GM21528 (cell line): Measurements from ENCODE around the gene CEP83.

Experiments
- ATAC-seq: cut with Tn5 transposase; IDR thresholded peaks from one replicate; pipeline ENCODE4 v1.9.1; 2021; ENCODE audit warnings: mild to moderate bottlenecking, moderate library complexity; ENCODE audit not compliant: unreplicated experiment, low FRiP score

CEP83 gene

GRCh38 chr12:94273272-94273671 lies 186.4 kb downstream of the CEP83 start:
- ATAC-seq: no peak

GRCh38 chr12:94272280-94272679 lies 187.4 kb downstream of the CEP83 start:
- ATAC-seq: no peak

GRCh38 chr12:94271351-94271750 lies 188.3 kb downstream of the CEP83 start:
- ATAC-seq: no peak

GRCh38 chr12:94269316-94269999 lies 190.2 kb downstream of the CEP83 start:
- ATAC-seq: no peak

- ATAC-seq: no peak
Observed at GRCh38 chr12:94267921-94268471, 191.7 kb downstream of the CEP83 start.

- no peak for ATAC-seq
Observed at GRCh38 chr12:94267537-94267872, 192.2 kb downstream of the CEP83 start.

- ATAC-seq: no peak
Observed at GRCh38 chr12:94266796-94267536, 192.7 kb downstream of the CEP83 start.

- ATAC-seq: no peak
Observed at GRCh38 chr12:94265966-94266745, 193.5 kb downstream of the CEP83 start.

- ATAC-seq: no peak
Observed at GRCh38 chr12:94265539-94265938, 194.1 kb downstream of the CEP83 start.

GRCh38 chr12:94264736-94265485 lies 194.8 kb downstream of the CEP83 start:
- no peak for ATAC-seq

- ATAC-seq: no peak
Observed at GRCh38 chr12:94263905-94264561, 195.6 kb downstream of the CEP83 start.

GRCh38 chr12:94263011-94263811 lies 196.5 kb downstream of the CEP83 start:
- ATAC-seq: peak; percentile 38

- peak; percentile 51 for ATAC-seq
Observed at GRCh38 chr12:94262228-94263010, 197.2 kb downstream of the CEP83 start.

- no peak for ATAC-seq
Observed at GRCh38 chr12:94261786-94262185, 197.9 kb downstream of the CEP83 start.

- ATAC-seq: no peak
Observed at GRCh38 chr12:94261119-94261518, 198.5 kb downstream of the CEP83 start.

GRCh38 chr12:94260717-94261116 lies 198.9 kb downstream of the CEP83 start:
- ATAC-seq: no peak

GRCh38 chr12:94260017-94260416 lies 199.7 kb downstream of the CEP83 start:
- ATAC-seq: no peak

- ATAC-seq: no peak
Observed at GRCh38 chr12:94258593-94258992, 201.1 kb downstream of the CEP83 start.
